Activated CD8-positive, alpha-beta T cell treated with anti-CD3 and anti-CD28 coated beads, Interleukin-2, amount 10 ng/mL, durations not matched to agents 7 days and 5 days (primary cell): Measurements from ENCODE around the gene AGAP1. TPM values are rescaled to one million over a fixed set of nuclear protein-coding genes. Genes with fewer than 3 reads are reported as not detected.

ENCODE experiments used
- ATAC-seq: fragments of 150-1000 bp; cut with Tn5 transposase; one replicate; pipeline ENCODE4 v1.10.0; 2021; ENCODE audit warnings: moderate library complexity
- CTCF ChIA-PET: fragments of 350-600 bp; sonication (Branson Sonifier 250); formaldehyde crosslinking; loops from one replicate; lab custom pipeline; 2021; ENCODE audit warnings: antibody characterized with exemption; lab: Charles Lee
- POLR2A ChIA-PET: fragments of 350-600 bp; sonication (Branson Sonifier 250); formaldehyde crosslinking; loops from one replicate; lab custom pipeline; 2021; ENCODE audit warnings: antibody characterized with exemption; lab: Charles Lee
- DNase-seq: peaks from one replicate; pipeline ENCODE4 v3.0.0-alpha.2; 2020
- H3K27ac Mint-ChIP-seq: one replicate; pipeline ENCODE4 v1.8.0; 2021; ENCODE audit warnings: mild to moderate bottlenecking, mixed read lengths
- H3K27me3 Mint-ChIP-seq: one replicate; pipeline ENCODE4 v1.8.0; 2021; ENCODE audit warnings: low read depth, mixed read lengths
- H3K36me3 Mint-ChIP-seq: one replicate; pipeline ENCODE4 v1.8.0; 2021; ENCODE audit warnings: low read depth, mixed read lengths
- H3K4me1 Mint-ChIP-seq: one replicate; pipeline ENCODE4 v1.8.0; 2021; ENCODE audit warnings: low read depth, mixed read lengths
- H3K4me3 Mint-ChIP-seq: one replicate; pipeline ENCODE4 v1.8.0; 2021; ENCODE audit warnings: mild to moderate bottlenecking, mixed read lengths
- H3K9me3 Mint-ChIP-seq: one replicate; pipeline ENCODE4 v1.8.0; 2022; ENCODE audit warnings: mixed read lengths; ENCODE audit not compliant: insufficient read depth
- total RNA-seq, 2 experiments: library from RNA; stranded (reverse); gene quantifications; one replicate each; pipeline ENCODE4 v1.2.3, GENCODE V29; 2021

AGAP1 gene
- total RNA-seq, 2 experiments from 2014 or later: 0.82 to 1.3 TPM

DNA sequence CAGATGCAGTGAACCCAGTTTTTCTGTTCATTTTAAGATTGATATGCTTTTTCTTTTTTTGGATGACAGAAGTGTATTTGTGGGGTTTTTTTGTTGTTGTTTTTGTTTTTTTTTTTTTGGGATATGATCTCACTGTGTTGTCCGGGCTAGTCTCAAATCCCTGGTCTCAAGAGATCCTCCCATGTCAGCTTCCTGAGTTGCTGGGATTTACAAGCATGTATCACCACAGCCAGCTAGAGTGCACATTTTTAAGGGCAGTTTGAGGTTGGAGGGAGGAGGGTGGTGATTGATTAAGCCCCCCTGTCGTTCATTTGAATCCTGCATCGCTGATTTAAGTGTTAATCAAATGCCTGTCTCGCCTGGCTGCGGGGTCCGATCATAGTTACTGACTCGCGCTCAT is 485.2 kb downstream of the AGAP1 start:
- no peak for ATAC-seq
- no peak for DNase-seq

DNA sequence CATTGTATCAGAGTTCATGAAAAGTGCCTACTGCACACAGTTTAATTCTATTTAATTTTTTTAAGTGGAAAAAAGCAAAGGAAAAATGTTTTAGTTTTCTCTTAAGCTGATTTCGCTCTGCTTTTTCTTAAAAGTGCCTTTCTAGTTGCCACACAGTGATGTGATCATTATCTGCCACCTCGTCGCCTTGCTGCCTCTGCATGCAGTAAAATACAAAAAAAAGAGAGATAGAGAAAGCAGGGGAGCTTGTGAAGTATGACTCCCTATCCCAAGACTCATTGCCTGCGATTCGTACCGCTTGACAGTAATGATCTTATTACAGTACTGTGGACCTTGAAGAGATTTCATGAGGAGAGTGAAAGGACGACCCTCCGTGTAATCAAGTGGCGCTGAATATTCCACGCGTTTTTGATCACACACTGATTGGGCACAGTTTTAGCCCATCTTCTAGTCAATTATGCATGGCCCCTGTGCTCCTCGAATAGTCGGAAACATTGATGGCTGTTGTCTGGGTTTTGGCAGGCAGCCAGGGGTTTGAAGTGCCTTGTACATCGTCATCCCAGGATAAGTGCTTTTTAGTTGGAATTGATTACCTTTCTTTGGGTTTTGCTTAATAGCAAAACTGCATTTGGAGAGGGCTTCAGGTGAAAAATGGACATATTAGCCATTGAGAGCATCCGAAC is 486.1 kb downstream of the AGAP1 start:
- H3K27ac Mint-ChIP-seq: no peak overlapping the region
- H3K27me3 Mint-ChIP-seq: no peaks in the 10 kb centered on the region
- H3K4me3 Mint-ChIP-seq: no peak overlapping the region
- H3K36me3 Mint-ChIP-seq: no peaks in the 10 kb centered on the region
- H3K4me1 Mint-ChIP-seq: no peaks in the 10 kb centered on the region
- POLR2A ChIA-PET: no interaction called here
- DNase-seq (no peak), ATAC-seq (no peak)
- CTCF ChIA-PET: no interaction called here
- no peaks in the 10 kb centered on the region for H3K9me3 Mint-ChIP-seq

More for the DNA sequence above, 485.2 kb downstream of the AGAP1 start:
- no peak overlapping the region for H3K27ac Mint-ChIP-seq
- CTCF ChIA-PET: no interaction called here
- no peak overlapping the region for H3K4me3 Mint-ChIP-seq
- H3K4me1 Mint-ChIP-seq: no peaks in the 10 kb centered on the region
- H3K27me3 Mint-ChIP-seq: peaks cover 2% of the 10 kb centered on the region
- POLR2A ChIA-PET: no interaction called here
- no peaks in the 10 kb centered on the region for H3K9me3 Mint-ChIP-seq
- no peaks in the 10 kb centered on the region for H3K36me3 Mint-ChIP-seq

DNA sequence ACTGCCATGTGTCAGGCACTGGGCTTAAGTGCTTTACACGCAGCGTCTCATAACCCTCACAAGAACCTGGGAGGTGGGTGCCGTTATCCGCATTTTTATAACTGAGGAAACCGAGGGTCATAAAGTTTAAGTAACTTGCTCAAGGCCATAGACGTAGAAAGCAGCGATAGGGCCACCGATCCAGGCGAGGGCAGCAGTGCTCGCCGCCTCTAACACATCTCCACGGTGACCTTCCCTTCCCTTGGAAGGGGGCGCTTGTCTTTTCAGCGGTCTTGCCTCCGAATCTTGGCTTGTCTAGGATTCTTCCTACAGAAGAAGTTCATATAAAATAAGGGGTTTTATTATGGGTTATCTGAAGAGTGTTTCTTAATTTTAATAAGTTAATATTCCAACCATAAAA is 487.8 kb downstream of the AGAP1 start:
- no peaks in the 10 kb centered on the region for H3K9me3 Mint-ChIP-seq
- no peak for ATAC-seq
- no peak for DNase-seq
- ChIA-PET POLR2A (no interaction called here), CTCF (no interaction called here)
- no peaks in the 10 kb centered on the region for H3K4me1 Mint-ChIP-seq
- no peak overlapping the region for H3K27ac Mint-ChIP-seq
- no peaks in the 10 kb centered on the region for H3K36me3 Mint-ChIP-seq
- no peak overlapping the region for H3K4me3 Mint-ChIP-seq
- no peaks in the 10 kb centered on the region for H3K27me3 Mint-ChIP-seq

DNA sequence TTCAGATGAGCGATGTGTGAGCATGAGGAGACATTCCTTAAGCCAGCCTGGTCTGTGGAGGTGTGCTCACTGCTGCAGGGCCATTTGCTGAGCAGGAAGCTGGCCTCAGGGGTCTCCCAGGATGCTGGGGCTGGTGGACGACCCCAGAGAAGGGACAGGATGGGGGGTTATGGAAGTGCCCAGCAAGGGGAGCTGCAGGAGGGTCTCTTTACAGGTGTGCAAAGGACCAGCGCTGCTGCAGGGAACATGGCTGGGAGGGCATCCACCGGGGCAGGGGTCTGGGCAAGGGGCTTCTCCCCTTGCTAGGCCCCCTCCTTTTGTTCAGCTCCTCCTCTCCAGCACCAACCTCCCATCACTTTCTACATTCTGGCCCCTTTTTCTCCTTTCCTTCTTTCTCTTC is 489.2 kb downstream of the AGAP1 start:
- no peaks in the 10 kb centered on the region for H3K36me3 Mint-ChIP-seq
- H3K4me3 Mint-ChIP-seq: no peak overlapping the region
- H3K9me3 Mint-ChIP-seq: no peaks in the 10 kb centered on the region
- DNase-seq (no peak), ATAC-seq (no peak)
- H3K27me3 Mint-ChIP-seq: peaks cover 2% of the 10 kb centered on the region
- H3K27ac Mint-ChIP-seq: no peak overlapping the region
- POLR2A ChIA-PET: no interaction called here
- no peaks in the 10 kb centered on the region for H3K4me1 Mint-ChIP-seq
- CTCF ChIA-PET: no interaction called here

DNA sequence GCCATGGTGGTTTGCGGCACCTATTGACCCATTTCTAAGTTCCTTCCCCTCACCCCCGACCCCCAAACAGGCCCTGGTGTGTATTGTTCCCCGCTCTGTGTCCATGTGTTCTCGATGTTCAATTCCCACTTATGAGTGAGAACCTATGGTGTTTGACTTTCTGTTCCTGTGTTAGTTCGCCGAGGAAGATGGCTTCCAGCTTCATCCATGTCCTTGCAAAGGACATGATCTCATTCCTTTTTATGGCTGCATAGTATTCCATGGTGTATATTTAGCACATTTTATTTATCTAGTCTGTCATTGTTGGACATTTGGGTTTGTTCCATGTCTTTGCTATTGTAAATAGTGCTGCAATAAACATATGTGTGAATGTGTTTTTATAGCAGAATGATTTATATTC is 490.7 kb downstream of the AGAP1 start:
- no peak for ATAC-seq
- no peak overlapping the region for H3K4me3 Mint-ChIP-seq
- no peaks in the 10 kb centered on the region for H3K9me3 Mint-ChIP-seq
- no peak overlapping the region for H3K27ac Mint-ChIP-seq
- POLR2A ChIA-PET: no interaction called here
- CTCF ChIA-PET: no interaction called here
- DNase-seq: no peak
- no peaks in the 10 kb centered on the region for H3K4me1 Mint-ChIP-seq
- no peaks in the 10 kb centered on the region for H3K36me3 Mint-ChIP-seq
- H3K27me3 Mint-ChIP-seq: peaks cover 2% of the 10 kb centered on the region

DNA sequence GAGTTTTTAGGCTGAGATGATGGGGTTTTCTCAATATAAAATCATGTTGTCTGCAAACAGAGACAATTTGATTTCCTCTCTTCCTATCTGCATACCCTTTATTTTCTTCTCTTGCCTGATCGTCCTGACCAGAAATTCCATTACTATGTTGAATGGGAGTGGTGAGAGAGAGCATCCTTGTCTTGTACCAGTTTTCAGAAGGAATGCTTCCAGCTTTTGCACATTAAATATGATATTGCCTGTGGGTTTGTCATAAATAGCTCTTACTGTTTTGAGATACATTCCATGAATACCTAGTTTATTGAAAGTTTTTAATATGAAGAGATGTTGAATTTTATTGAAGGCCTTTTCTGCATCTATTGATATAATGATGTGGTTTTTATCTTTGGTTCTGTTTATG is 492.5 kb downstream of the AGAP1 start:
- Mint-ChIP-seq H3K4me3 (no peak overlapping the region), H3K36me3 (no peaks in the 10 kb centered on the region), H3K27ac (no peak overlapping the region), H3K9me3 (no peaks in the 10 kb centered on the region), H3K27me3 (peaks cover 2% of the 10 kb centered on the region), H3K4me1 (no peaks in the 10 kb centered on the region)
- DNase-seq: no peak
- ATAC-seq: no peak
- POLR2A ChIA-PET: no interaction called here
- CTCF ChIA-PET: no interaction called here

DNA sequence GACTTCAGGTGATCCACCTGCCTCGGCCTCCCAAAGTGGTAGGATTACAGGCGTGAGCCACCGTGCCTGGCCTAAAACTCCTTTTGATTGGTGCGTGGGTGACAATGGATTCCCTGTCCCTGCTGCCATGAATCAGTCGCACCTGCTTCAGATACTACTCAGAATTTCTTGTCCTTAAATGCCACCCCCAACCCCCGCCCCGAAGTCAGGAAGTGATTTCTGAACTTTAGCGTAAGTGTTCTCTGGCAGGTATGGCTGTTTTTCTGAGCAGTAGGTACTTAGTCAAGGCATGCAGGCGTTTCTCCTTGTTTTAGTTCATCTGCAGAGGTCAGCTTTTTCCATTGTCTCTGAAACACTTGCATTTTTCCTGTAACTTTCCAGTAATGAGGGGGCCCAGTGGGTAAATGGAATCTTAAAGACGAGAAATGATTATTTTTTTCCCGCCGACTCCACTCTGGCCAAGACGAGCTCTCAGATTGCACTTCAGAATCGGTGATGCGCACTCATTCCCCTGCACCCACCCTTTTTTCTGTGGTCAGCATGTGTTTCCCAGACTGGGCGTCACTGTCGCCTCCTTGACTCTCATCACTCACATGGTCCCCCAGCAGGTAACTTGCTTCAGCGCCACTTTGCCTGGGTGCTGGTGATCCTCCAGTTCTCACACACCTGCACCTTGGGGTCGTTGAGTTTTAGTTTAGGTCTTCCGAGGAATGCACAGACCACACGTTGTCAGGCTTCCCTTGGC is 494.6 kb downstream of the AGAP1 start:
- no peak overlapping the region for H3K27ac Mint-ChIP-seq
- H3K4me1 Mint-ChIP-seq: no peaks in the 10 kb centered on the region
- no peak for ATAC-seq
- no peak overlapping the region for H3K4me3 Mint-ChIP-seq
- H3K27me3 Mint-ChIP-seq: peaks cover 2% of the 10 kb centered on the region
- ChIA-PET POLR2A (no interaction called here), CTCF (no interaction called here)
- no peaks in the 10 kb centered on the region for H3K36me3 Mint-ChIP-seq
- no peak for DNase-seq
- no peaks in the 10 kb centered on the region for H3K9me3 Mint-ChIP-seq

DNA sequence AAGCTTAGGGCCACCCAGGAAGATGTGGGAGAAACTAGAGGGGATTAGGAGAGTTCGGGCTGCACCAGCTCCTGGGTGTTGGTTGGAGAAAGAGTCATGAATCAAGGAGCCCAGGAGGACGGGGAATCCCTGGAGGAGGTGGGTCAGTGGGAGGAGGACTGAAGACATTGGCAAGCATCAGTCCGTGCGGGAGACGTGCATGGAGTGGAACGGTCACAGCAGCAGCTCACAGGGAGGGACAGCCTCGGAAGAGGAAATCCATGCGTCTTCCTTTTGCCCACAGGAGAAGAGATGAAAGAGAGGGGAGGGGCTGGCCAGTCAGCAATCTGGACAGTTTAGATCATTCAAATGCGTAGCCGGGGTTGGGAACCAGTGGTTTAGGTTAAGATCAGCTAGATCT is 495.7 kb downstream of the AGAP1 start:
- H3K4me3 Mint-ChIP-seq: no peak overlapping the region
- H3K9me3 Mint-ChIP-seq: no peaks in the 10 kb centered on the region
- no peak for ATAC-seq
- DNase-seq: no peak
- CTCF ChIA-PET: no interaction called here
- H3K4me1 Mint-ChIP-seq: no peaks in the 10 kb centered on the region
- POLR2A ChIA-PET: no interaction called here
- H3K36me3 Mint-ChIP-seq: no peaks in the 10 kb centered on the region
- peaks cover 2% of the 10 kb centered on the region for H3K27me3 Mint-ChIP-seq
- H3K27ac Mint-ChIP-seq: no peak overlapping the region

DNA sequence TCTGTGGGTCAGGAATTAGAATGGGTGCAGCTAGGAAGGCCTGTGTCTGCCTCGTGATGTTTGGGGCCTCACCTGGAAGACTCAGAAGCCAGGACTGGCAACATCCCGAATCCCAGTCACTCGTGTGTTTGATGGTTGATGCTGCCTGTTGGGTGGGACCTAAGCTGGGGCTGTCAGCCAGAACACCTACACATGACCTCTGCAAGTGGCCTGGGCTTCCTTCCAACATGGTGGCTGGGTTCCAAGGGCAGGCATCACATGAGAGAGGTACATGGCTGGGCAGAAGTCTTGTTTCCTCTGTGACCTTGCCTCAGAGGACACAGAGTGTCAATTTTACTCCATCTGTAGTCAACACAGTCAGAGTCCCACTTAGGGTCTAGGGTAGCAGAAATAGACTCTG is 496.5 kb downstream of the AGAP1 start:
- no peaks in the 10 kb centered on the region for H3K9me3 Mint-ChIP-seq
- no peak overlapping the region for H3K27ac Mint-ChIP-seq
- H3K36me3 Mint-ChIP-seq: no peaks in the 10 kb centered on the region
- H3K27me3 Mint-ChIP-seq: peaks cover 2% of the 10 kb centered on the region
- ATAC-seq: no peak
- ChIA-PET CTCF (no interaction called here), POLR2A (no interaction called here)
- no peak for DNase-seq
- no peak overlapping the region for H3K4me3 Mint-ChIP-seq
- no peaks in the 10 kb centered on the region for H3K4me1 Mint-ChIP-seq

DNA sequence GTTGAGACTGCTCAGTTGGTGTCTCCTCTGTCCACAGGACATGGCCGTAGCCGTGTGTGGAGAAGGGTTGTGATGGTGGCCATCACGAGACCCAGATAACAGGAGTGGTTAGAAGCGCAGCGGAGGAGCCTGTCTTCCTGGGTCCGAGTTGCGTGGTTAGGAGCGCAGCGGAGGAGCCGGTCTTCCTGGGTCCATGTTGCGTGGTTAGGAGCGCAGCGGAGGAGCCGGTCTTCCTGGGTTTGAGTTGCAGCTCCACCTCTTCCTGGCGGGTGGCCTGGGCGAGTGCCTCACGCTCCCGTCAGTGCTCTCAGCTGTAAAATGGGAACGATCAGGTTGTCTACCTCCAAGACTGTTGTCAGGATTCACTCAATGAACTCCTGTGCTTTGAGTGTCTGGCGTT is 498.2 kb downstream of the AGAP1 start:
- Mint-ChIP-seq H3K27me3 (peaks cover 2% of the 10 kb centered on the region), H3K36me3 (no peaks in the 10 kb centered on the region), H3K9me3 (no peaks in the 10 kb centered on the region), H3K4me3 (no peak overlapping the region), H3K4me1 (no peaks in the 10 kb centered on the region), H3K27ac (no peak overlapping the region)
- ATAC-seq (no peak), DNase-seq (no peak)
- ChIA-PET CTCF (no interaction called here), POLR2A (no interaction called here)

DNA sequence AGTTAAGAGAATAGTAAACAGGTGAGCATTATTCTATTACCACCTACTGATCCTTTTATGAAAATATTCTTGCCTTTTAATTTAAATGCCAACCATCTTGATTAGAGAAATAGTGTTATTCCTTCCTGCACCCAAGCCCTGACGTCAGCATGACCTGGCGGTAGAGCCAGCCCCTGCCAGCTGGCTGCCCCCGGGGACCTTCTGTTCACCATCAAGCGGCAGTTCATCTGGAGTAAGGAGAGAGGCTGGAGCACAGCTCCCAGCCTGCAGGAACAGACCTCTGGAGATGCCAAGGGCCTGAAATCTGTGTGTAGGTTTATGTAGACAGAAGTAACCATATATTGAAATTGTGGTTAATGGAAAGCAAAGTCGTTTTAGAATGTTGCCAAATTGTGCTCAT is 502.6 kb downstream of the AGAP1 start:
- no peaks in the 10 kb centered on the region for H3K4me1 Mint-ChIP-seq
- H3K4me3 Mint-ChIP-seq: no peak overlapping the region
- ATAC-seq: no peak
- no peak overlapping the region for H3K27ac Mint-ChIP-seq
- H3K36me3 Mint-ChIP-seq: no peaks in the 10 kb centered on the region
- POLR2A ChIA-PET: no interaction called here
- no peak for DNase-seq
- CTCF ChIA-PET: no interaction called here
- H3K9me3 Mint-ChIP-seq: no peaks in the 10 kb centered on the region
- H3K27me3 Mint-ChIP-seq: no peaks in the 10 kb centered on the region

DNA sequence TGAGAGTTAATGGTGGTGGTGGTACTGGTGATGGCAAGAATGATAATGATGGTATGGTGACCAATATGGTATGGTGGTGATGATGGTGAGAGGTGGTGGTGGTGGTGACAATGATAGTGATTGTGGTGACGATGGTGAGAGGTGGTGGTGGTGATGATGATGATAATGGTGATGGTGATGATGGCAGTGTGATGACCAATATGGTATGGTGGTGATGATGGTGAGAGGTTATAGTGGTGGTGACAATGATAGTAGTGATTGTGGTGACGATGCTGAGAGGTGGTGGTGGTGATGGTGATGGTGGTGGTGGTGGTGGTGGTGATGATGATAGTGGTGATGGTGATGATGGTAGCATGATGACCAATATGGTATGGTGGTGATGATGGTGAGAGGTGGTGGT is 505.2 kb downstream of the AGAP1 start:
- no peak for ATAC-seq
- ChIA-PET CTCF (no interaction called here), POLR2A (no interaction called here)
- Mint-ChIP-seq H3K27me3 (no peaks in the 10 kb centered on the region), H3K36me3 (no peaks in the 10 kb centered on the region), H3K9me3 (no peaks in the 10 kb centered on the region), H3K4me3 (no peak overlapping the region), H3K4me1 (no peaks in the 10 kb centered on the region), H3K27ac (no peak overlapping the region)
- DNase-seq: no peak
